Endothelial cell of umbilical vein (primary cell): ENCODE measurements around the gene SLC24A3.

Experiments used
- CTCF ChIP-seq, 2 donors: IDR thresholded peaks; 1 replicate in 1 of 2; 2 replicates in 1 of 2; pipeline ENCODE4 v1.5.1; 2011; ENCODE audit warnings: low read length in 2 of 2, mild to moderate bottlenecking in 2 of 2, moderate library complexity in 2 of 2, control low read depth in 1 of 2, inconsistent platforms in 1 of 2, low read depth in 1 of 2; ENCODE audit not compliant: insufficient read depth in 1 of 2; ENCODE audit errors: extremely low read depth in 1 of 2
- EZH2 ChIP-seq: IDR thresholded peaks from 2 replicates; pipeline ENCODE4 v1.6.1; 2012; ENCODE audit warnings: borderline replicate concordance, low read depth, mild to moderate bottlenecking, moderate library complexity, low read length, inconsistent platforms; ENCODE audit not compliant: severe bottlenecking
- FOS ChIP-seq: IDR thresholded peaks from 2 replicates; pipeline ENCODE4 v1.6.1; 2011; ENCODE audit warnings: mild to moderate bottlenecking, low read length, moderate library complexity, borderline replicate concordance; ENCODE audit not compliant: insufficient read depth
- GATA2 ChIP-seq: IDR thresholded peaks from 2 replicates; pipeline ENCODE4 v1.7.0; 2011; ENCODE audit warnings: low read depth, mild to moderate bottlenecking, moderate library complexity, mixed read lengths, low read length; ENCODE audit not compliant: insufficient read length, insufficient read depth
- JUN ChIP-seq: IDR thresholded peaks from 2 replicates; pipeline ENCODE4 v1.6.1; 2011; ENCODE audit warnings: borderline replicate concordance, low read depth; ENCODE audit not compliant: insufficient read length, insufficient read depth
- MAX ChIP-seq: IDR thresholded peaks from 2 replicates; pipeline ENCODE4 v1.6.1; 2011; ENCODE audit not compliant: insufficient read depth, insufficient read length
- MYC ChIP-seq: IDR thresholded peaks from one replicate; pipeline ENCODE4 v1.6.1; 2011; ENCODE audit warnings: mild to moderate bottlenecking, low read depth, low read length
- POLR2A ChIP-seq: IDR thresholded peaks from 2 replicates; pipeline ENCODE4 v1.6.1; 2012; ENCODE audit warnings: low read depth, mild to moderate bottlenecking, control low read depth, low read length
- POLR2AphosphoS5 ChIP-seq: IDR thresholded peaks from 2 replicates; pipeline ENCODE4 v1.6.1; 2012; ENCODE audit warnings: low read depth, mild to moderate bottlenecking, control low read depth, low read length, moderate library complexity; ENCODE audit not compliant: insufficient read depth

GRCh38 chr20:19539191-19539590 lies 326.7 kb downstream of the SLC24A3 start:
- TF ChIP-seq POLR2A: no peak
- no peak for TF ChIP-seq POLR2AphosphoS5
- TF ChIP-seq EZH2: no peak
- no peak for TF ChIP-seq CTCF (IDR thresholded peaks at IDR 0.05; ENCODE audit: extremely low read depth in 1 of 2, insufficient read depth in 1 of 2, low read depth in 1 of 2, low read length in 2 of 2)
- no peak for TF ChIP-seq JUN
- no peak for TF ChIP-seq MAX
- no peak for TF ChIP-seq MYC
- no peak for TF ChIP-seq FOS
- TF ChIP-seq GATA2: no peak
